Activated CD8-positive, alpha-beta memory T cell treated with anti-CD3 and anti-CD28 coated beads for 4 hours (primary cell): ENCODE data around the gene ANGPTL8.

Experiments
- DNase-seq, 2 donors: peaks; one replicate each; pipeline ENCODE4 v3.0.0-alpha.2; 2020; ENCODE audit warnings: low read depth in 2 of 2

ANGPTL8 gene

GRCh38 chr19:11203194-11204075 is 36.0 kb upstream of the ANGPTL8 start:
- no peak for DNase-seq

GRCh38 chr19:11204076-11204602 is 35.3 kb upstream of the ANGPTL8 start:
- no peak for DNase-seq

- no peak for DNase-seq
Observed at GRCh38 chr19:11204943-11205349, 34.5 kb upstream of the ANGPTL8 start.

GRCh38 chr19:11205939-11206570 is 33.4 kb upstream of the ANGPTL8 start:
- no peak for DNase-seq

GRCh38 chr19:11208561-11209471 is 30.6 kb upstream of the ANGPTL8 start:
- no peak for DNase-seq

GRCh38 chr19:11209839-11210655 is 29.4 kb upstream of the ANGPTL8 start:
- DNase-seq, result no peak

GRCh38 chr19:11210656-11210928 is 28.8 kb upstream of the ANGPTL8 start:
- no peak for DNase-seq

GRCh38 chr19:11214387-11214786 is 25.0 kb upstream of the ANGPTL8 start:
- DNase-seq, result no peak

GRCh38 chr19:11221082-11221598 is 18.3 kb upstream of the ANGPTL8 start:
- no peak for DNase-seq

GRCh38 chr19:11223200-11223599 is 16.2 kb upstream of the ANGPTL8 start:
- DNase-seq, result no peak

GRCh38 chr19:11224429-11224828 is 15.0 kb upstream of the ANGPTL8 start:
- DNase-seq, result no peak

GRCh38 chr19:11225172-11225571 is 14.2 kb upstream of the ANGPTL8 start:
- DNase-seq, result no peak

- DNase-seq, result no peak
Observed at GRCh38 chr19:11225815-11226214, 13.6 kb upstream of the ANGPTL8 start.

GRCh38 chr19:11226716-11227166 is 12.7 kb upstream of the ANGPTL8 start:
- no peak for DNase-seq

GRCh38 chr19:11227195-11227886 is 12.1 kb upstream of the ANGPTL8 start:
- no peak for DNase-seq

- no peak for DNase-seq
Observed at GRCh38 chr19:11230621-11231386, 8.6 kb upstream of the ANGPTL8 start.

GRCh38 chr19:11232555-11232954 is 6.9 kb upstream of the ANGPTL8 start:
- DNase-seq, result no peak

- DNase-seq, result no peak
Observed at GRCh38 chr19:11233073-11233472, 6.3 kb upstream of the ANGPTL8 start.

GRCh38 chr19:11234486-11235075 is 4.8 kb upstream of the ANGPTL8 start:
- DNase-seq, result no peak
